ENCODE results near the gene VPREB3. TPM values are rescaled to one million over a fixed set of nuclear protein-coding genes. Genes with fewer than 3 reads are reported as not detected.

The VPREB3 gene
- total RNA-seq, 1 donor from 2014 or later: not detected

- DNase-seq (ENCODE audit: extremely low spot score, unreplicated experiment): no peak
- Mint-ChIP-seq H3K27me3 (ENCODE audit: unreplicated experiment) (no peaks in the 10 kb centered on the region), H3K9me3 (ENCODE audit: unreplicated experiment) (no peaks in the 10 kb centered on the region), H3K4me3 (ENCODE audit: unreplicated experiment) (peak overlapping the region; percentile 33), H3K27ac (ENCODE audit: unreplicated experiment) (no peak overlapping the region), H3K4me1 (ENCODE audit: unreplicated experiment) (peaks cover 15% of the 10 kb centered on the region), H3K36me3 (ENCODE audit: unreplicated experiment) (no peaks in the 10 kb centered on the region)
- TF ChIP-seq CTCF (IDR thresholded peaks at IDR 0.05): no peak
These were observed 1.5 kb downstream of the VPREB3 start for GRCh38 chr22:23752750-23753149.

- H3K27ac Mint-ChIP-seq (ENCODE audit: unreplicated experiment): no peak overlapping the region
- DNase-seq (ENCODE audit: extremely low spot score, unreplicated experiment): no peak
- no peaks in the 10 kb centered on the region for H3K9me3 Mint-ChIP-seq (ENCODE audit: unreplicated experiment)
- no peaks in the 10 kb centered on the region for H3K27me3 Mint-ChIP-seq (ENCODE audit: unreplicated experiment)
- peak overlapping the region; percentile 75 for H3K4me3 Mint-ChIP-seq (ENCODE audit: unreplicated experiment)
- no peaks in the 10 kb centered on the region for H3K36me3 Mint-ChIP-seq (ENCODE audit: unreplicated experiment)
- peaks cover 15% of the 10 kb centered on the region for H3K4me1 Mint-ChIP-seq (ENCODE audit: unreplicated experiment)
- no peak for TF ChIP-seq CTCF (IDR thresholded peaks at IDR 0.05)
These were observed 2.0 kb downstream of the VPREB3 start for GRCh38 chr22:23752090-23752691.

- Mint-ChIP-seq H3K9me3 (ENCODE audit: unreplicated experiment) (no peaks in the 10 kb centered on the region), H3K36me3 (ENCODE audit: unreplicated experiment) (no peaks in the 10 kb centered on the region), H3K27me3 (ENCODE audit: unreplicated experiment) (no peaks in the 10 kb centered on the region), H3K4me3 (ENCODE audit: unreplicated experiment) (peak overlapping the region; percentile 75), H3K4me1 (ENCODE audit: unreplicated experiment) (peaks cover 15% of the 10 kb centered on the region), H3K27ac (ENCODE audit: unreplicated experiment) (peak overlapping the region; percentile 74)
- DNase-seq (ENCODE audit: extremely low spot score, unreplicated experiment): no peak
- no peak for TF ChIP-seq CTCF (IDR thresholded peaks at IDR 0.05)
These were observed 2.7 kb downstream of the VPREB3 start for GRCh38 chr22:23751441-23751996.

GRCh38 chr22:23750714-23751440 lies 3.3 kb downstream of the VPREB3 start, which contains the start of gene ZNF70:
Gene ZNF70 (minus strand): TSS chr22:23751112. CDS start chr22:23745140, 5,972 bp downstream.
- no peaks in the 10 kb centered on the region for H3K9me3 Mint-ChIP-seq (ENCODE audit: unreplicated experiment)
- no peaks in the 10 kb centered on the region for H3K36me3 Mint-ChIP-seq (ENCODE audit: unreplicated experiment)
- DNase-seq (ENCODE audit: extremely low spot score, unreplicated experiment): peak; percentile 91
- peak within 1 kb of the TSS; percentile 89 for H3K27ac Mint-ChIP-seq (ENCODE audit: unreplicated experiment)
- H3K4me3 Mint-ChIP-seq (ENCODE audit: unreplicated experiment): peak within 1 kb of the TSS; percentile 88
- TF ChIP-seq CTCF (IDR thresholded peaks at IDR 0.05): peak; percentile 30
- no peaks in the 10 kb centered on the region for H3K27me3 Mint-ChIP-seq (ENCODE audit: unreplicated experiment)
- H3K4me1 Mint-ChIP-seq (ENCODE audit: unreplicated experiment): peaks cover 17% of the 10 kb centered on the region

GRCh38 chr22:23750367-23750713 lies 3.9 kb downstream of the VPREB3 start:
- DNase-seq (ENCODE audit: extremely low spot score, unreplicated experiment): no peak
- TF ChIP-seq CTCF (IDR thresholded peaks at IDR 0.05): no peak
- peaks cover 18% of the 10 kb centered on the region for H3K4me1 Mint-ChIP-seq (ENCODE audit: unreplicated experiment)
- no peaks in the 10 kb centered on the region for H3K9me3 Mint-ChIP-seq (ENCODE audit: unreplicated experiment)
- peak overlapping the region; percentile 89 for H3K27ac Mint-ChIP-seq (ENCODE audit: unreplicated experiment)
- H3K4me3 Mint-ChIP-seq (ENCODE audit: unreplicated experiment): peak overlapping the region; percentile 88
- no peaks in the 10 kb centered on the region for H3K36me3 Mint-ChIP-seq (ENCODE audit: unreplicated experiment)
- H3K27me3 Mint-ChIP-seq (ENCODE audit: unreplicated experiment): no peaks in the 10 kb centered on the region
